GM21447 (cell line): ENCODE data around the gene SLC26A1.
"Not testable (repeated sequence)": the region's sequence is repeated elsewhere in the genome, so short reads cannot be mapped to it uniquely, and the experiment has no call there.

Experiments
- ATAC-seq: cut with Tn5 transposase; IDR thresholded peaks from one replicate; pipeline ENCODE4 v1.9.1; 2021; ENCODE audit not compliant: unreplicated experiment

Gene SLC26A1

GRCh38 chr4:985123-985830, 7.9 kb downstream of the SLC26A1 start:
- ATAC-seq = no peak

- ATAC-seq = no peak
Measured at GRCh38 chr4:984336-985054, 8.7 kb downstream of the SLC26A1 start.

- ATAC-seq = no peak
Measured at GRCh38 chr4:982814-983213, 10.4 kb downstream of the SLC26A1 start.

GRCh38 chr4:982291-982690, 10.9 kb downstream of the SLC26A1 start:
- no peak for ATAC-seq

- no peak for ATAC-seq
Measured at GRCh38 chr4:978957-979701, 14.1 kb downstream of the SLC26A1 start.

- not testable (repeated sequence) for ATAC-seq
Measured at GRCh38 chr4:976016-976415, 17.2 kb downstream of the SLC26A1 start.

- no peak for ATAC-seq
Measured at GRCh38 chr4:974668-975067, 18.5 kb downstream of the SLC26A1 start.

GRCh38 chr4:973431-974397, 19.5 kb downstream of the SLC26A1 start, which contains the start of gene DGKQ:
TSS of gene DGKQ (minus strand) at chr4:973569. CDS start at chr4:973482, 87 bp downstream.
- peak; percentile 59 for ATAC-seq

- peak; percentile 36 for ATAC-seq
Measured at GRCh38 chr4:972651-973424, 20.4 kb downstream of the SLC26A1 start.

GRCh38 chr4:971666-972500, 21.3 kb downstream of the SLC26A1 start:
- no peak for ATAC-seq

GRCh38 chr4:970854-971520, 22.2 kb downstream of the SLC26A1 start:
- ATAC-seq = no peak

GRCh38 chr4:970046-970745, 23.0 kb downstream of the SLC26A1 start:
- no peak for ATAC-seq

GRCh38 chr4:968621-969394, 24.4 kb downstream of the SLC26A1 start:
- no peak for ATAC-seq

- ATAC-seq = no peak
Measured at GRCh38 chr4:968221-968620, 25.0 kb downstream of the SLC26A1 start.

- ATAC-seq = no peak
Measured at GRCh38 chr4:967113-968104, 25.8 kb downstream of the SLC26A1 start.
